ENCODE data around the gene MAGEC3.
"Not testable (repeated sequence)": the region's sequence is repeated elsewhere in the genome, so short reads cannot be mapped to it uniquely, and the experiment has no call there.

Gene MAGEC3, protein sequence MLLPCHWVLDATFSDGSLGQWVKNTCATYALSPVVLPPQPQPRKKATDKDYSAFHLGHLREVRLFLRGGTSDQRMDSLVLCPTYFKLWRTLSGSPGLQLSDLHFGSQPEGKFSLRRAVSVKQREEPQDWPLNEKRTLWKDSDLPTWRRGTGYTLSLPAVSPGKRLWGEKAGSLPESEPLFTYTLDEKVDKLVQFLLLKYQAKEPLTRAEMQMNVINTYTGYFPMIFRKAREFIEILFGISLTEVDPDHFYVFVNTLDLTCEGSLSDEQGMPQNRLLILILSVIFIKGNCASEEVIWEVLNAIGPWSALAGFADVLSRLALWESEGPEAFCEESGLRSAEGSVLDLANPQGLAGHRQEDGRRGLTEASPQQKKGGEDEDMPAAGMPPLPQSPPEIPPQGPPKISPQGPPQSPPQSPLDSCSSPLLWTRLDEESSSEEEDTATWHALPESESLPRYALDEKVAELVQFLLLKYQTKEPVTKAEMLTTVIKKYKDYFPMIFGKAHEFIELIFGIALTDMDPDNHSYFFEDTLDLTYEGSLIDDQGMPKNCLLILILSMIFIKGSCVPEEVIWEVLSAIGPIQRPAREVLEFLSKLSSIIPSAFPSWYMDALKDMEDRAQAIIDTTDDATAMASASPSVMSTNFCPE

DNA sequence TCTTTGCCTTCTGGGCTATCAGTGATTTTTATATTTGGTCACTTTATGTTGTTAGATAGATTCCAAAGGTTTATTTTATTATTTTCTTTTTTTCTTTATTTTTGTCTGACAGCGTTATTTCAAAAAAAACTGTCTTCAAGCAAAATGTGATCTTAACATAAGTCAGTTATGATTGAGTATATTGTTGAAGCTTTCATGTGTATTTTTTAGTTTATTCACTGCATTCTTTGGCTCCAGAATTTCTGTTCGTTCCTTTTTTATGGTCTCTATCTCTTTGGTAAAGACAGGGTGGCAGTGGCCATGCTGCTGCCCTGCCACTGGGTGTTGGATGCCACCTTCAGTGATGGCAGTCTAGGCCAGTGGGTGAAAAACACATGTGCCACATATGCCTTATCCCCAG is at the start of gene MAGEC3:
Gene MAGEC3, plus strand, starts transcription at position 301 of the 400 bp plus-strand sequence. Its CDS starts 0 bp downstream, at position 301.
- Mint-ChIP-seq H3K27me3 (peaks cover 5% of the 10 kb centered on the region), H3K36me3 (ENCODE audit: low read depth) (no peaks in the 10 kb centered on the region), H3K4me3 (no peak within 1 kb of the TSS), H3K9me3 (peaks cover 4% of the 10 kb centered on the region), H3K27ac (no peak within 1 kb of the TSS), H3K4me1 (ENCODE audit: low read depth) (no peaks in the 10 kb centered on the region)
- no peak for DNase-seq

DNA sequence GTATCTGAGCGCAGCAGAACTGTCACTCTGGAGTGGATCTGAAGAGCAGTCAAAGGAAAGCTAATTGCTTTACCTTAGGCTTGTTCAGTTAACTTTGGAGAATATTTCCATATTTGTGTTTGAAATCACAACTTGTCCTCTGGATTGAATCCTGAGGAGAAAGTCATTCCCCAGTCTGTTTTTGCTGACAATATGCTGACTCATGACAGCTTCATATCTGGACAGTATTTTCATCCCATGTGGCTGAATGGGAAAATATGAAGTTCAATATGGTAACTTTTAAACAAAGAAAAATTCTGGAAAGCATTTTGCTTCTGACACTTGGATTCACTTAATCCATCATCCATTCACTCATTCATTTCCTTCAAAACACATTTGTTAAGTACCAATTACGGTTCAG is 46.3 kb upstream of the MAGEC3 start:
- H3K4me3 Mint-ChIP-seq, result no peak overlapping the region
- H3K27me3 Mint-ChIP-seq, result no peaks in the 10 kb centered on the region
- DNase-seq, result no peak
- no peak overlapping the region for H3K27ac Mint-ChIP-seq
- H3K4me1 Mint-ChIP-seq (ENCODE audit: low read depth), result no peaks in the 10 kb centered on the region
- no peaks in the 10 kb centered on the region for H3K36me3 Mint-ChIP-seq (ENCODE audit: low read depth)
- H3K9me3 Mint-ChIP-seq, result no peaks in the 10 kb centered on the region

DNA sequence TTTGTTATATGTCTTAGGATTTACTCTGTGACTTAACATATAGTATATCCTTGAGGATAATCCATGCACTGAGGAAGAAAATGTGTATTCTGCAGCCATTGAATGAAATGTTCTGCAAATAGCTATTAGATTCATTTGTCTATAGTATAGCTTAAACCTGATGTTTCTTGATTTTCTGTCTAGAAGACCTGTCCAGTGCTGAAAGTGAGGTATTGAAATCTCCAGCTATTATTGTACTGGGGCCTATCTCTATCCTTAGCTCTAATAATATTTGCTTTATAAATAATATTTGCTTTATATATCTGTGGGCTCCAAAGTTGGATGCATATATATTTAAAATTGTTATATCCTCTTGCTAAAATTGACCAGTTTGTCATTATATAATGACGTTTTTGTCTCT is 26.7 kb upstream of the MAGEC3 start:
- no peaks in the 10 kb centered on the region for H3K4me1 Mint-ChIP-seq (ENCODE audit: low read depth)
- H3K27me3 Mint-ChIP-seq, result peaks cover 14% of the 10 kb centered on the region
- H3K36me3 Mint-ChIP-seq (ENCODE audit: low read depth), result no peaks in the 10 kb centered on the region
- H3K4me3 Mint-ChIP-seq, result no peak overlapping the region
- no peaks in the 10 kb centered on the region for H3K9me3 Mint-ChIP-seq
- DNase-seq, result no peak
- no peak overlapping the region for H3K27ac Mint-ChIP-seq

DNA sequence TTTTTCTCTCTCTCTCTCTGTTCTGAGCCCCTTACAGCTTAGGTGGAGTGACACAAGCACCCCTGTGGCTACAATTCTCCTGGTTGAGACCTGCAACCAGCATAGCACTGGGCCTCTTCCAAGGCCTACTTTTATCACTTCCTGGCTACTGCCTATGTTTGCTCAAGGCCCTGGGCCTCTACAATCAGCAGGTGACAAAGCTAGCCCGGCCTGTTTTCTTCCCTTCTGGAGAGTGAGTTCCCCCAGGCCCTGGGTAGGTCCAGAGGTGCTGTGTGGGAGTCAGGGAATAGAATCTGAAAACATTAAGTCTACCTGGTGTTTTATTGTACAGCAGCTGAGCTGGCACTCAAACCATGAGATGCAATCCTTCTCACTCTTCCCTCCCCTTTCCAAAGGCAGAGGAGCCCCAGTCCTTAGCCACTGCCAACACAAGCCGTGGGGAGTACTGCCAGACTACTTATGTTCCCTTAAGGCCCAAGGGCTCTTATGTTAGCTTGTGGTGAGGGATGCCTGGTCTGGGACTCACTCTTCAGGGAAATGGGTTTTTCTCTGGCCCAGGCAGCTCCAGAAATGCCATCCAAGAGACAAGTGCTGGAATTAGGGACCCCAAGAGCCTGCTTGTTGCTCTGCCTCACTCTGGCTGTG is 23.8 kb upstream of the MAGEC3 start:
- no peaks in the 10 kb centered on the region for H3K9me3 Mint-ChIP-seq

DNA sequence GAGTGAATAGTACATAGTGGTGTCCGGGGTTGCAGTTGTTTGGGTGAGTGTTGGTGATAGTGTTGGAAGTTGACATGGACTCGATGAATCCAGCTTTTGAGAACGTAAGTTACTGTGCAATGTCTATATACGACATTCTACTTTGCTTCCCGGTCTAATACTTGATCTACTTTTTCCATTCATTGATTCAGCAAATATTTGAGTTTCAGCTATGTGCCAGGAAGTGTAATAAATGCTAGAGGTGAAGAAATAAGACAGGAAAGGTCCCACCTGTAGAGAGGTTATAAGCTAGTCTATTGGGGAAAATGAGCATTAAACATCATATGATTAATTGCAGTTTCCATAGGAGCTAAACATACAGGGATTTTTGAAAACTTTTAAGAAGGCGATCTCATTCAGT is 22.2 kb upstream of the MAGEC3 start:
- no peak overlapping the region for H3K27ac Mint-ChIP-seq
- no peaks in the 10 kb centered on the region for H3K4me1 Mint-ChIP-seq (ENCODE audit: low read depth)
- DNase-seq, result no peak
- H3K36me3 Mint-ChIP-seq (ENCODE audit: low read depth), result no peaks in the 10 kb centered on the region
- peaks cover 14% of the 10 kb centered on the region for H3K27me3 Mint-ChIP-seq
- no peak overlapping the region for H3K4me3 Mint-ChIP-seq
- no peaks in the 10 kb centered on the region for H3K9me3 Mint-ChIP-seq

More for the DNA sequence above, 23.8 kb upstream of the MAGEC3 start:
- DNase-seq, result no peak
- no peak overlapping the region for H3K27ac Mint-ChIP-seq
- no peaks in the 10 kb centered on the region for H3K4me1 Mint-ChIP-seq (ENCODE audit: low read depth)
- H3K27me3 Mint-ChIP-seq, result peaks cover 14% of the 10 kb centered on the region
- H3K36me3 Mint-ChIP-seq (ENCODE audit: low read depth), result no peaks in the 10 kb centered on the region
- H3K4me3 Mint-ChIP-seq, result no peak overlapping the region

DNA sequence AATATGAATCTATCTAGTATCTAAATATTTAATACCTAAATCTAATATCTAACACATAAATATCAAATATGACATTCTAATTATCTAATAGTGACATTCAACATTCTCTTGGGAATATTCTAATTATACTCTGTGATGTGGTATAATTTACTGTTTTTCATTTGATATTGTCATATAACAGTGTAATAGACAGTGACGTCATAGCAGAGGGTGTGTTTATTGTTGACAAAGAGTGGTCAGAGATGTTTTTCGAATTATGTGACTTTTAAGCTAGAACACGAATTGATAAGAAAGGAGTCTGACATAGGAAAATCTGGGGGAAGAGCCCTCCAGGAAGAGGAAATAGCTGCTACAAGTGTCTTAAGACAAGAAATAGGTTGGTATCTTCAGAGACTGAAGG is 5.9 kb upstream of the MAGEC3 start:
- no peak for DNase-seq
- H3K4me3 Mint-ChIP-seq, result no peak overlapping the region
- no peak overlapping the region for H3K27ac Mint-ChIP-seq
- H3K27me3 Mint-ChIP-seq, result peaks cover 5% of the 10 kb centered on the region
- H3K4me1 Mint-ChIP-seq (ENCODE audit: low read depth), result no peaks in the 10 kb centered on the region
- H3K36me3 Mint-ChIP-seq (ENCODE audit: low read depth), result no peaks in the 10 kb centered on the region
- H3K9me3 Mint-ChIP-seq, result no peaks in the 10 kb centered on the region

DNA sequence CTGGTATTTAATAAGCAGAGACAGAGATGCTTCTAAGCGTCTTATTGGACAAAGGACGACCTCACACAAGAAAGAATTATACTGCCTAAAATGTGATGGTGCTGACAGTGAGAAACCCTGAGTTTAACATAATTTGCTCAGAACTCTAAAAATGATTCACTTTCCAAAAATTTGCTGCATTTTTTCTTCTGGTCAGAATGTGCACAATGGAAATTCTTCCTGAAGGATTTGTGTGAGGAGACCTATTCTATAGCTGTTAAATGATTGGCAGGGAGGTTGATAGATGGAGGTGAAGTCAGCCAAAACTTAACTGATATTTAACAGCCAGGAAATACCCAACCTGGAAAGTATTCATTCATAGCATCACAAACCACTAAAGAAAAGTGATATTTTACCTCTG is 1.7 kb downstream of the MAGEC3 start:
- Mint-ChIP-seq H3K4me1 (ENCODE audit: low read depth) (no peaks in the 10 kb centered on the region), H3K9me3 (peaks cover 4% of the 10 kb centered on the region), H3K36me3 (ENCODE audit: low read depth) (no peaks in the 10 kb centered on the region), H3K27ac (no peak overlapping the region), H3K27me3 (peaks cover 5% of the 10 kb centered on the region), H3K4me3 (no peak overlapping the region)
- DNase-seq, result no peak

DNA sequence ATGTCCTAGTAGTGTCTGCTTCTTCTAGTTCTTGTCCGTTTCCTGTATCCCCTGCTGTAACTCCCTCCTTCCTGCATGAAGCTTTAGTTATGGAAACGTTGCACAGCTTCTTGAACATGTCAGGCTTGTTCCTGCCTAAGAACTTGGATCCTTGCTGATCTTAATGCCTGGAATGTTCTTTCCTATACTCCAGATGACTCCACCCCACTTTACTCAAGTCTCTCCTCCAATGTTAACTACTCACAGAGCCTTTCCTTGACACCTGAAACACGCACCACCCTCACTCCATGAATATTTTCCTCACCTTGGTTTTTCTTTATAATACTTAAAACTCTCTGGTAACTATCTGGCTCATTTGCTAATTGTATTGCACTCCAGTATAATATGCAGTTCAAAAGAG is 19.4 kb downstream of the MAGEC3 start:
- H3K27me3 Mint-ChIP-seq, result peaks cover 3% of the 10 kb centered on the region
- no peaks in the 10 kb centered on the region for H3K9me3 Mint-ChIP-seq
- H3K36me3 Mint-ChIP-seq (ENCODE audit: low read depth), result no peaks in the 10 kb centered on the region
- no peaks in the 10 kb centered on the region for H3K4me1 Mint-ChIP-seq (ENCODE audit: low read depth)
- DNase-seq, result no peak
- H3K4me3 Mint-ChIP-seq, result no peak overlapping the region
- no peak overlapping the region for H3K27ac Mint-ChIP-seq

DNA sequence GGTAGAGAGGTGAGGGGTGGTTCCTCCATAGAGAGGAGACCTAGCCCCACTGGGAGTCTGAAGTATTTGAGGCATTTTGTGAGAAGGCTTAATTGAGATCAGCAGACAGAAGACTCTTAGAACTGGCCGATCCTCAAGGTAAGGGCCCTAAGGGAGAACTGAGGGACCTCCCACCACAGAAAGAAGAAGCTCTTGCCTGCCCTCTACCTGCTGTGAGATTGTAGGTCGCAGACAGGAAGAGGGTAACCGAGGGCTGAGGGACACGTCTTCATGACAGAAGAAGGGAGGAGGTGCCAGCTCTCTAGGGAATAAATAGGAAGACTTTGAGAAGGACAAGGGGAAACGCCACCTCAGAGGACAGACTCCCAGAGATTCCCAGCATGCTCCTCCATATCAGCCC is 41.5 kb downstream of the MAGEC3 start:
- H3K36me3 Mint-ChIP-seq (ENCODE audit: low read depth), result no peaks in the 10 kb centered on the region
- H3K4me3 Mint-ChIP-seq, result no peak overlapping the region
- H3K9me3 Mint-ChIP-seq, result no peaks in the 10 kb centered on the region
- DNase-seq, result no peak
- H3K4me1 Mint-ChIP-seq (ENCODE audit: low read depth), result no peaks in the 10 kb centered on the region
- no peak overlapping the region for H3K27ac Mint-ChIP-seq
- peaks cover 43% of the 10 kb centered on the region for H3K27me3 Mint-ChIP-seq

DNA sequence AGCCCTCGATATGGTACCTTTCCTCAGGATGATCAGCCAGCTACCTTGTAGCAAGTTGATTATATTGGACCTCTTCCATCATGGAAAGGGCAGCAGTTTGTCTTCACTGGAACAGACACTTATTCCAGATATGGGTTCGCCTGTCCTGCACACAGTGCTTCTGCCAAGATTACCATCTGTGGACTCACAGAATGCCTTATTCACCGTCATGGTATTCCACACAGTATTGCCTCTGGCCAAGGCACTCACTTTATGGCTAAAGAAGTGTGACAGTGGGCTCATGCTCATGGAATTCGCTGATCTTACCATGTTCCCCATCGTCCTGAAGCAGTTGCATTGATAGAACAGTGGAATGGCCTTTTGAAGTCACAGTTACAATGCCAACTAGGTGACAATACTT is 50.7 kb downstream of the MAGEC3 start:
- not testable (repeated sequence) for H3K4me1 Mint-ChIP-seq (ENCODE audit: low read depth); H3K27ac Mint-ChIP-seq; DNase-seq; H3K4me3 Mint-ChIP-seq; H3K36me3 Mint-ChIP-seq (ENCODE audit: low read depth); H3K9me3 Mint-ChIP-seq
- peaks cover 21% of the 10 kb centered on the region for H3K27me3 Mint-ChIP-seq

DNA sequence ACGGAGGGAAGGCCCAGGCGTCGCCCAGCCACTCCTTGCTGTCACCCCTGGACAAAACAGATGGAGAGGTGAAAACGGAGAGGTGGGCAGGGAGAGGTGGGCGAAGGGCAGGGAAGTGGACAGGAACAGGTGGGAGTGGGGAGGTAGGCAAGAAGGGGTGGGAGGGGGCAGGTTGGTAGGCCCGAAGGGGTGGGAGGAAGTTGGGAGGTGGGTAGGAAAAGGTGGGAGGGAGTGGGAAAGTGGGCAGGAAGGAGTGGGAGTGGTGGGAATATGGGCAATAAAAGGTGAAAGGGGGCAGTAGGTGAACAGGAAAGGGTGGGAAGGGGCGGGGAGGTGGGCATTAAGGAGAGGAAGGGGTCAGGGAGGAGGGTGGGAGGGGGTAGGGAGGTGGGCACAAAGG is 56.6 kb downstream of the MAGEC3 start:
- peaks cover 3% of the 10 kb centered on the region for H3K27me3 Mint-ChIP-seq
- no peaks in the 10 kb centered on the region for H3K36me3 Mint-ChIP-seq (ENCODE audit: low read depth)
- H3K4me1 Mint-ChIP-seq (ENCODE audit: low read depth), result no peaks in the 10 kb centered on the region
- no peaks in the 10 kb centered on the region for H3K9me3 Mint-ChIP-seq
- no peak for DNase-seq
- no peak overlapping the region for H3K27ac Mint-ChIP-seq
- H3K4me3 Mint-ChIP-seq, result no peak overlapping the region

DNA sequence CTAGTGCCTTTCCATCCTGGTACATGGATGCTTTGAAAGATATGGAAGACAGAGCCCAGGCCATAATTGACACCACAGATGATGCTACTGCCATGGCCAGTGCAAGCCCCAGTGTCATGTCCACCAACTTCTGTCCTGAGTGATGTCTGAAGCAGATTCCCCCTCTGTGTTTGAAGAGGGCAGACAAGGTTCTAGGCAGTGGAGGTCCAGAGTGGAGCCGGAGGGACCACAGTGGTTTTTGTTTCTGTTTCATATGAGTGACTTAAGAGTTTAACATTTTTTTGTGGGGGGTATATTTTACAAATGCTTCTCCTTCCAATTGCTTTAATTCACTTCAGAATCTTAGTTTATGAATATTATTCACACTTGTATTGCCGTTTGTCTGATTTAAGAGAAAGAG is 59.6 kb downstream of the MAGEC3 start:
- Mint-ChIP-seq H3K27me3 (peaks cover 3% of the 10 kb centered on the region), H3K9me3 (no peaks in the 10 kb centered on the region), H3K4me3 (no peak overlapping the region), H3K36me3 (ENCODE audit: low read depth) (no peaks in the 10 kb centered on the region), H3K4me1 (ENCODE audit: low read depth) (no peaks in the 10 kb centered on the region), H3K27ac (no peak overlapping the region)
- DNase-seq, result no peak

DNA sequence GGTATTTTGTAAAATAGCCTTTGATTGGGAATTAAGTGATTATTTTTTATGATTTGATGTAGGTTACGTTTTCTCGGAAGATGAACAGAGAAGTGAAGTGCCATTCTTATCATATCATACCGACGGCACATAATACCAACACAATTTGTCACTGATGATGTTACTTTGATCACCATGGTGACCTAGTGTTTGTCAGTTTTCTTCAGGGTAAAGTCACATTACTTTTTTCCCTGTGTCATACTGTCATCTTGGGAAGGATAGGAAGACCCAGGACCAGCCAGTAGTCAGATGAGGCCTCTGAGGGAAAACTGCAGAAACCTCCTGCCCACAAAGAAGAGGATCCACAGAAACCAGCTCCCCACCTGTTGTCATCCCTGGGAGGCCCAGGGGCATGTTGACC is 64.2 kb downstream of the MAGEC3 start:
- Mint-ChIP-seq H3K4me3 (no peak overlapping the region), H3K36me3 (ENCODE audit: low read depth) (no peaks in the 10 kb centered on the region), H3K4me1 (ENCODE audit: low read depth) (no peaks in the 10 kb centered on the region), H3K27me3 (peaks cover 7% of the 10 kb centered on the region), H3K9me3 (no peaks in the 10 kb centered on the region), H3K27ac (no peak overlapping the region)
- DNase-seq, result no peak

DNA sequence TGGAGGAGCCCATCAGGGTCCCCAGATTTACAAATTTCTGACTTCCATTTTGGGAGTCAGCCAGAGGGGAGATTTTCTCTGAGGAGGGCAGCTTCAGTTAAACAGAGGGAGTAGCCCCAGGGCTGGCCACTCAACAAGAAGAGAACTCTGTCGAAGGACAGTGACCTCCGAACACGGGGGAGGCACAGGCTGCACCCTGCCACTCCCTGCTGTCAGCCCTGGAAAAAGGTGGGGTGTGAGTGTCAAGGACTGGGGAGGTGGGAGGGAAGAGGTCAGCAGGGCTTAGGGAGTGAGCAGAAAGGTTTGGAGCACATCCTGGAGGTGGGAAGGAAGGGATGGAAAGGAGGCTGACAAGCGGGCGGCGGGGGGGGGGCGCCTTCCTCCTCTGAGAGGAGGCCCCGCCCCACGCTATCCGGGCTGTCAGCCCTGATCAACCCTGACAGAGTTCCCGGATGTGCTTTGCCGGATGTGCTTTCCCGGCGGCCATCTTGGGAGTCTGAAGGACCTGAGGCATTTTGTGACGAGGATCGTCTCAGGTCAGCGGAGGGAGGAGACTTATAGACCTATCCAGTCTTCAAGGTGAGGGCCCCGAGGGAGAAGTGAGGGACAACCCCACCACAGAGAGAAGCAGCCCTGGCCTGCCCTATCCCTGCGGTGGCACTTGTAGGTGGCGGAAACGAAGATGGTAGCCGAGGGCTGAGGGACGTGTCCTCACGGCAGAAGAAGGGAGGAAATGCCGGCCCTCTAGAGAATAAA is 65.5 kb downstream of the MAGEC3 start, which contains the start of gene MAGEC1:
Gene MAGEC1, plus strand, starts transcription at position 495 of the 756 bp plus-strand sequence. CDS start 1,179 bp downstream, outside the sequence.
- Mint-ChIP-seq H3K36me3 (ENCODE audit: low read depth) (no peaks in the 10 kb centered on the region), H3K27me3 (peaks cover 13% of the 10 kb centered on the region), H3K4me1 (ENCODE audit: low read depth) (no peaks in the 10 kb centered on the region), H3K27ac (no peak within 1 kb of the TSS), H3K4me3 (no peak within 1 kb of the TSS), H3K9me3 (no peaks in the 10 kb centered on the region)
- DNase-seq, result no peak

Measured in activated T-cell treated with anti-CD3 and anti-CD28 coated beads, Interleukin-2, amount 50 U/mL, for 24 hours (primary cell).